ENCODE results near the gene FBXW9. TPM values are rescaled to one million over a fixed set of nuclear protein-coding genes. Genes with fewer than 3 reads are reported as not detected.
"Not testable (repeated sequence)": the region's sequence is repeated elsewhere in the genome, so short reads cannot be mapped to it uniquely, and the experiment has no call there.

Gene FBXW9
- total RNA-seq, 1 donor from 2014 or later = 3.1 TPM

DNA sequence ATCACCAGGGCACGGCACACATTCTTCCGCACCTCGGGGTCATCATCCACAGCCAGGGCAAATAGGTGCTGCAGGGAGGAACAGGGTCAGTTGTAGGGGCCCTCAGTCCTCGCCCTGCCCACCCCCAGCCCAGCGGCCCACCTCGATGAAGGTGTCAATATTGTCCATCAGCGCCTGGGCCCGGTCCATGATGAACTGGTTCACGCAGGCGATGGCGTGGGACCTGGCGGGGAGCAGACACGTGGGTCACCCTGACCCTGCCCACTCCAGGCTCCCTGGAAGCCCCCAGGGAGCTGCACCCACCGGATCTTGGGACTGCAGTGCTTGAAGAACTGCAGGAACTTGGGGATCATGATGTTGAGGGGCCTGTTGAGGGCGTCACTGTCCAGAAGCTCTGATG is 18.7 kb upstream of the FBXW9 start:
- H3K9ac ChIP-seq (ENCODE audit: low read depth in 1 of 3, low read length in 3 of 3) = no peak overlapping the region
- H3K27ac ChIP-seq (ENCODE audit: low read depth, low read length) = no peak overlapping the region
- H3K27me3 ChIP-seq (ENCODE audit: control insufficient read depth in 3 of 3, insufficient read depth in 3 of 3, low read length in 3 of 3) = no peaks in the 10 kb centered on the region
- peaks cover 0 to 14% (median 4%) of the 10 kb centered on the region in 3 donors for H3K4me1 ChIP-seq (ENCODE audit: control insufficient read depth in 3 of 3, insufficient read depth in 3 of 3, low read length in 3 of 3)
- peaks cover 55 to 61% (median 56%) of the 10 kb centered on the region in 3 donors for H3K36me3 ChIP-seq (ENCODE audit: control insufficient read depth in 3 of 3, insufficient read depth in 3 of 3, low read length in 3 of 3)
- H3K9me3 ChIP-seq (ENCODE audit: control insufficient read depth in 3 of 3, low read length in 3 of 3) = no peaks in the 10 kb centered on the region
- no peak overlapping the region for H3K4me3 ChIP-seq (ENCODE audit: low read length in 3 of 3)

- not testable (repeated sequence) for H3K9me3 ChIP-seq (ENCODE audit: control insufficient read depth in 3 of 3, low read length in 3 of 3); H3K9ac ChIP-seq (ENCODE audit: low read depth in 1 of 3, low read length in 3 of 3); H3K27me3 ChIP-seq (ENCODE audit: control insufficient read depth in 3 of 3, insufficient read depth in 3 of 3, low read length in 3 of 3); H3K4me3 ChIP-seq (ENCODE audit: low read length in 3 of 3); H3K27ac ChIP-seq (ENCODE audit: low read depth, low read length); H3K4me1 ChIP-seq (ENCODE audit: control insufficient read depth in 3 of 3, insufficient read depth in 3 of 3, low read length in 3 of 3)
- peaks cover 57 to 61% (median 60%) of the 10 kb centered on the region in 3 donors for H3K36me3 ChIP-seq (ENCODE audit: control insufficient read depth in 3 of 3, insufficient read depth in 3 of 3, low read length in 3 of 3)
Measured at GRCh38 chr19:12713304-12713703, 16.9 kb upstream of the FBXW9 start.

DNA sequence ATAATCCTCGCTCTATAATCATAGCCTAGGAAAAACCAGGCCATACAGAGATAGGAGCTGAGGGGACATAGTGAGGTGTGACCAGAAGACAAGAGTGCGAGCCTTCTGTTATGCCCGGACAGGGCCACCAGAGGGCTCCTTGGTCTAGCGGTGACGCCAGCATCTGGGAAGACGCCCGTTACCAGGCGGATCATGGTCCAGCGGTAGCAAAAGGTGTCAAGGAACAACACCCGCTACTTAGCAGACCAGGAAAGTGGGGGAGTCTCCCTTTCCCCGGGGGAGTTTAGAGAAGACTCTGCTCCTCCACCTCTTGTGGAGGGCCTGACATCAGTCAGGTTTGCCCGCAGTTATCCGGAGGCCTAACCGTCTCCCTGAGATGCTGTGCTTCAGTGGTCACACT is 15.6 kb upstream of the FBXW9 start:
- H3K9ac ChIP-seq (ENCODE audit: low read depth in 1 of 3, low read length in 3 of 3); H3K27me3 ChIP-seq (ENCODE audit: control insufficient read depth in 3 of 3, insufficient read depth in 3 of 3, low read length in 3 of 3); H3K9me3 ChIP-seq (ENCODE audit: control insufficient read depth in 3 of 3, low read length in 3 of 3); H3K27ac ChIP-seq (ENCODE audit: low read depth, low read length); H3K4me1 ChIP-seq (ENCODE audit: control insufficient read depth in 3 of 3, insufficient read depth in 3 of 3, low read length in 3 of 3); H3K4me3 ChIP-seq (ENCODE audit: low read length in 3 of 3): not testable (repeated sequence)
- peaks cover 58 to 70% (median 61%) of the 10 kb centered on the region in 3 donors for H3K36me3 ChIP-seq (ENCODE audit: control insufficient read depth in 3 of 3, insufficient read depth in 3 of 3, low read length in 3 of 3)

GRCh38 chr19:12711187-12711586 is 14.8 kb upstream of the FBXW9 start:
- Histone ChIP-seq H3K9ac (ENCODE audit: low read depth in 1 of 3, low read length in 3 of 3) (no peak overlapping the region), H3K27me3 (ENCODE audit: control insufficient read depth in 3 of 3, insufficient read depth in 3 of 3, low read length in 3 of 3) (no peaks in the 10 kb centered on the region), H3K9me3 (ENCODE audit: control insufficient read depth in 3 of 3, low read length in 3 of 3) (no peaks in the 10 kb centered on the region), H3K4me1 (ENCODE audit: control insufficient read depth in 3 of 3, insufficient read depth in 3 of 3, low read length in 3 of 3) (no peaks in the 10 kb centered on the region), H3K4me3 (ENCODE audit: low read length in 3 of 3) (no peak overlapping the region), H3K27ac (ENCODE audit: low read depth, low read length) (no peak overlapping the region), H3K36me3 (ENCODE audit: control insufficient read depth in 3 of 3, insufficient read depth in 3 of 3, low read length in 3 of 3) (peaks cover 59 to 67% (median 64%) of the 10 kb centered on the region in 3 donors)

GRCh38 chr19:12708641-12709040 is 12.2 kb upstream of the FBXW9 start:
- peaks cover 54 to 70% (median 69%) of the 10 kb centered on the region in 3 donors for H3K36me3 ChIP-seq (ENCODE audit: control insufficient read depth in 3 of 3, insufficient read depth in 3 of 3, low read length in 3 of 3)
- H3K9me3 ChIP-seq (ENCODE audit: control insufficient read depth in 3 of 3, low read length in 3 of 3) = no peaks in the 10 kb centered on the region
- H3K9ac ChIP-seq (ENCODE audit: low read depth in 1 of 3, low read length in 3 of 3) = no peak overlapping the region
- H3K27me3 ChIP-seq (ENCODE audit: control insufficient read depth in 3 of 3, insufficient read depth in 3 of 3, low read length in 3 of 3) = no peaks in the 10 kb centered on the region
- no peak overlapping the region for H3K27ac ChIP-seq (ENCODE audit: low read depth, low read length)
- H3K4me1 ChIP-seq (ENCODE audit: control insufficient read depth in 3 of 3, insufficient read depth in 3 of 3, low read length in 3 of 3) = no peaks in the 10 kb centered on the region
- H3K4me3 ChIP-seq (ENCODE audit: low read length in 3 of 3) = no peak overlapping the region

- Histone ChIP-seq H3K4me1 (ENCODE audit: control insufficient read depth in 3 of 3, insufficient read depth in 3 of 3, low read length in 3 of 3) (no peaks in the 10 kb centered on the region), H3K9ac (ENCODE audit: low read depth in 1 of 3, low read length in 3 of 3) (no peak overlapping the region), H3K27ac (ENCODE audit: low read depth, low read length) (no peak overlapping the region), H3K27me3 (ENCODE audit: control insufficient read depth in 3 of 3, insufficient read depth in 3 of 3, low read length in 3 of 3) (no peaks in the 10 kb centered on the region), H3K4me3 (ENCODE audit: low read length in 3 of 3) (no peak overlapping the region), H3K36me3 (ENCODE audit: control insufficient read depth in 3 of 3, insufficient read depth in 3 of 3, low read length in 3 of 3) (peaks cover 64 to 76% (median 75%) of the 10 kb centered on the region in 3 donors), H3K9me3 (ENCODE audit: control insufficient read depth in 3 of 3, low read length in 3 of 3) (no peaks in the 10 kb centered on the region)
Measured at GRCh38 chr19:12706332-12706718, 9.9 kb upstream of the FBXW9 start.

DNA sequence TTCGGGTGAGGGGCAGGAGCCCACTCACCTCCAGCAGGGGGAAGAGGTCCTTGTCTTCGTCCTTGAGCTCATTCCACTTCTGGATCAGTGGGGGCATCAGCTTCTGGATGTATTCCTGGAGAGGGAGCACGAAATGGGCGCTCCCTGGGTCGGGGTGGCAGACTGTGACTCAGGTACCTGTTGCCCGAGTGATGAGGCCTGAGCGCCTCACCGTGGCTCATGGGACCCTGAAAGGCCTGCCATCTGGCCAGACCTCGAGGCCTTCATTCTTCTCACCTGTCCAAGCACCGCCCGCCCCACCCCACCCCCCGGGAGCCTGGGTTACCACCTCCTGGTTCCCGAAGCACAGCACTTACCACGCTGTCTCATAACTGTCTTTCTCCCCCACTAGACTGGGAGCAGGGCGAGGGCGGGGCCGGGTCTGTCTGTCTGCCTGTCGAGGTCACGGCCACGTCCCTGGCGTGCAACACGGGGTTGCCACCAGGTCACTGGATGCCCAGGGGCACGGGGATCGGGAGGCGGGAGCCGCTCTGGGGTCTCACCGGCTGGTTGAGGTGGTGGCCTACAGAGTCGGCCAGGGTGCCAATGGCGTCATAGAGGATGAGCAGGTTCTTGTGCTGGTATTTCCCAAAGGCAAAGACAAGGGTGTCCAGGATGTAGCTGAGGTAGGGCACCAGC is 9.4 kb upstream of the FBXW9 start:
- Histone ChIP-seq H3K9ac (ENCODE audit: low read depth in 1 of 3, low read length in 3 of 3) (no peak overlapping the region), H3K4me3 (ENCODE audit: low read length in 3 of 3) (no peak overlapping the region), H3K36me3 (ENCODE audit: control insufficient read depth in 3 of 3, insufficient read depth in 3 of 3, low read length in 3 of 3) (peaks cover 65 to 78% (median 76%) of the 10 kb centered on the region in 3 donors)

DNA sequence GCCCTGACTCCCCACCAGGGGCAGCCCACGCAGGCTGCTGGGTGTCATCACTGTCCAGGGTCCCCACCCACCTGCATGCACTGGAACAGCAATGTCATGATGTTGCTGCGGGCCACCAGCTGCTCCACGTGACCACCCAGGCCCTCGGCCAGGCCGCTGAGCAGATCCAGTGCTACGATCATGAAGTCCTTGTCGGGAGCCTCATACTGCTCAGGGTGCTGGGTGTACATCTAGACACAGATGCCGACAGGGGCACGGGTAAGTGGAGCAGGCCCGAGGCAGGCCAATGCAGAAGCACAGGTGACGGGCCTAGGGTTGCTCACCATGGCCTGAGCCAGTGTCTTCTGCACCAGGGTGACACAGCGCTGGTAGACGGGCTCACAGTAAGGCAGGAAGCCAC is 8.7 kb upstream of the FBXW9 start:
- Histone ChIP-seq H3K27ac (ENCODE audit: low read depth, low read length) (no peak overlapping the region), H3K9ac (ENCODE audit: low read depth in 1 of 3, low read length in 3 of 3) (no peak overlapping the region), H3K9me3 (ENCODE audit: control insufficient read depth in 3 of 3, low read length in 3 of 3) (no peaks in the 10 kb centered on the region), H3K27me3 (ENCODE audit: control insufficient read depth in 3 of 3, insufficient read depth in 3 of 3, low read length in 3 of 3) (no peaks in the 10 kb centered on the region), H3K36me3 (ENCODE audit: control insufficient read depth in 3 of 3, insufficient read depth in 3 of 3, low read length in 3 of 3) (peaks cover 65 to 77% (median 75%) of the 10 kb centered on the region in 3 donors), H3K4me3 (ENCODE audit: low read length in 3 of 3) (no peak overlapping the region), H3K4me1 (ENCODE audit: control insufficient read depth in 3 of 3, insufficient read depth in 3 of 3, low read length in 3 of 3) (no peaks in the 10 kb centered on the region)

More for the DNA sequence above, 9.4 kb upstream of the FBXW9 start:
- Histone ChIP-seq H3K27ac (ENCODE audit: low read depth, low read length) (no peak overlapping the region), H3K4me1 (ENCODE audit: control insufficient read depth in 3 of 3, insufficient read depth in 3 of 3, low read length in 3 of 3) (no peaks in the 10 kb centered on the region), H3K27me3 (ENCODE audit: control insufficient read depth in 3 of 3, insufficient read depth in 3 of 3, low read length in 3 of 3) (no peaks in the 10 kb centered on the region), H3K9me3 (ENCODE audit: control insufficient read depth in 3 of 3, low read length in 3 of 3) (no peaks in the 10 kb centered on the region)

DNA sequence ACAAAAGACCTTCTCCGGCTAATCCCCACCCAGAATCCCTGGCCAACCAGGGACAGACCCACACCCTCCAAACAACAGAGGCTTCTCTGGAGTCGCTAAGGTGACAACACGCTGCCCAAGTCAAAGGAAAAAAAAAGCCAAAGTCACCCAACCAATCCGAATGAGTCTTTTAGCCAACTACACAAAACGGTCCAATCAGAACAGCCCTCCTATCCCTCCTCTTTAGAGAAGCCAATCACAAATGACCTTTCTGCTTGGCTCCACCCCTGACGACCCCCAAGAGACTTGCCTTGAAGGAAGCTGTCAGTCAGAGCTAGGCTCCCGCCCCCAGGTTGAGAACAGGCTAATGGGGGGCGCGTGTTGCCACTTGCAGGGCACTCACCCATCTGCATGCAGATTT is 6.6 kb upstream of the FBXW9 start:
- H3K27me3 ChIP-seq (ENCODE audit: control insufficient read depth in 3 of 3, insufficient read depth in 3 of 3, low read length in 3 of 3) = no peaks in the 10 kb centered on the region
- H3K36me3 ChIP-seq (ENCODE audit: control insufficient read depth in 3 of 3, insufficient read depth in 3 of 3, low read length in 3 of 3) = peaks cover 60 to 68% (median 66%) of the 10 kb centered on the region in 3 donors
- H3K27ac ChIP-seq (ENCODE audit: low read depth, low read length) = no peak overlapping the region
- no peaks in the 10 kb centered on the region for H3K4me1 ChIP-seq (ENCODE audit: control insufficient read depth in 3 of 3, insufficient read depth in 3 of 3, low read length in 3 of 3)
- no peak overlapping the region for H3K4me3 ChIP-seq (ENCODE audit: low read length in 3 of 3)
- H3K9me3 ChIP-seq (ENCODE audit: control insufficient read depth in 3 of 3, low read length in 3 of 3) = no peaks in the 10 kb centered on the region
- no peak overlapping the region for H3K9ac ChIP-seq (ENCODE audit: low read depth in 1 of 3, low read length in 3 of 3)

DNA sequence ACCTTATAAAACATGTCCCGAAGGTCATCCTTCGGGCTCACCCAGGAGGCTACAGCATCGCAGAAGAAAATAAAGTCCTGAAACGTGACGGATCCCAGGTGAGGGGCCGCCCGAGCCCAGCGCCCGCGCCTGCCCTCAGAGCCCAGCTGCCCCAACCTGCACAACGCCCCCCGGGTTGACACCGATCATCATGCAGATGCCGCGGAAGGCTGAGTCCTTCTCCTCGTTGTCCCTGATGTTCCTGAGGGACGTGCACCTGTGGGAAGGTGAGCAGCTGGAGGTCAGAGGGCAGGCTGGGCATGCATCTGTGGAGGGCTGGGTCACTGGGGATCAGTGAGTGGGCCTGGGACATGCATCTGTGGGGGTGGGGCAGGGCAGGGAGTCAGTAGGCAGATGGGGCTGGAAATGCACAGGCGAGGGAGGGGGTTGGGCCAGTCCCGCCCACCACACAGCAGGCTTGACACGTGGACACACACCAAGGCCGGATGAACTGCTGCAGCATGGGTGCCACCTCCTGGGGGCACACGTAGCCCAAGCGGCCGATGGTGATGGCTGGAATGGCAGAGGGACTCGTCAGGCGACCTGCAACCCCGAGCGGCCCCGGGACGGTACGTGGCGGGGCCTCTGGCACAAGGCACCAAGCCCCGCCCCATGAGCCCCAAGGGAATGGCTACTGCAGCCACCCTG is 5.3 kb upstream of the FBXW9 start:
- Histone ChIP-seq H3K4me3 (ENCODE audit: low read length in 3 of 3) (no peak overlapping the region), H3K36me3 (ENCODE audit: control insufficient read depth in 3 of 3, insufficient read depth in 3 of 3, low read length in 3 of 3) (peaks cover 57 to 62% (median 60%) of the 10 kb centered on the region in 3 donors), H3K9me3 (ENCODE audit: control insufficient read depth in 3 of 3, low read length in 3 of 3) (no peaks in the 10 kb centered on the region)

More for the DNA sequence above, 5.3 kb upstream of the FBXW9 start:
- Histone ChIP-seq H3K27me3 (ENCODE audit: control insufficient read depth in 3 of 3, insufficient read depth in 3 of 3, low read length in 3 of 3) (no peaks in the 10 kb centered on the region), H3K27ac (ENCODE audit: low read depth, low read length) (no peak overlapping the region), H3K9ac (ENCODE audit: low read depth in 1 of 3, low read length in 3 of 3) (no peak overlapping the region), H3K4me1 (ENCODE audit: control insufficient read depth in 3 of 3, insufficient read depth in 3 of 3, low read length in 3 of 3) (peaks cover 4 to 5% (median 5%) of the 10 kb centered on the region in 3 donors)

Data from skeletal muscle tissue (tissue), 4 donors.